ENCODE measurements around the gene DENND1A.

The DENND1A gene

DNA sequence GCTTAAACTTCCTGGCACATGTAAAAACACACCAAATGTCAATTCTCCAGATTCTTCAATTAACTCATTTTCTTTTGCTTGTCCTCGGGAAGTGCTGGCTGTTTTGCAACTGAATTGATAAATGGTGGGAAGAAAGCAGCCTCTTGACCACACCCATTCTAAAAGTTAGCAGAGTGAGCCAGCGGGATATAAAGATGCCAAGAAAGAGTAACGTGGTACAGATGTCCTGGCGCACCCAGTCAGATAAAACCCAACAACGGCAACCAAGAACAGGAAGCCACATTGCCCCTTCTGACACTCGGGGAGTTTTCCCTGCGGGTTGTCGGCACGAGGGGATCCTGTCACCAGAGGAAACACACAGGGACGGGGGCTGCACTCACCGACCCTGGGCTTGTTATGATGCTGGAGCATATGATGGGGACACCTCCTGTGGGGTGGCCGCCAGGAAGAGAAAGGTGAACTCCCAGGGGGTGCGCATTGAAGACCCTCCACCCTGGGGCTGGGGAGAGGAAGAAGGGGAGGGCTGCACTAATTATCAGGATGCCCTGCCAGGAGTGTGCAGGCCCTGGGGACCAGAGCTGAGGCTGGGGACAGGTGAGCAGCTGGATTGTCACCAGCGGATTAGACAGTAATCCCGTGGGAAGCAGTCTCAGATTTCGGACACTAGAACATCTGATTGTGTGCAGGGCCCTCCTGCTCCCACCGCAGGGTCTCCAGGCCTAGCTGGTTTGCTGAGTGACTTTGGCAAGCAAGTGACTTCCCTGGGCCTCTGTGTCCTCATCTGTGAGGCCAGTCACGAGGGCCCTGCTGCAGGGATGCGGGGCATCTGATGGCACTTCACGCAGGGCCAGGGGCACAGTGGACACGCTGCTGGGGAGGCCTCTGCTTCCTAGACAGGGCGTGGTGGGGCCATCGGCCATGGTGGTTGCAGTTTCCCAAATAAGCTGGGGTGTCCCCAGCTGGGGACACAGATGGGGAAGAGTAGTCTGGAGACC lies 514.7 kb downstream of the DENND1A start:
- DNase-seq (ENCODE audit: low read depth in 2 of 2), result peak in 1 of 2 donors; percentile 34
- no peak for TF ChIP-seq CTCF (IDR thresholded peaks at IDR 0.05; ENCODE audit: low read depth, low read length)
- no peak overlapping the region for H3K4me3 ChIP-seq (replicated peaks in 1 of 2; ENCODE audit: low read depth in 2 of 2, low read length in 2 of 2)

DNA sequence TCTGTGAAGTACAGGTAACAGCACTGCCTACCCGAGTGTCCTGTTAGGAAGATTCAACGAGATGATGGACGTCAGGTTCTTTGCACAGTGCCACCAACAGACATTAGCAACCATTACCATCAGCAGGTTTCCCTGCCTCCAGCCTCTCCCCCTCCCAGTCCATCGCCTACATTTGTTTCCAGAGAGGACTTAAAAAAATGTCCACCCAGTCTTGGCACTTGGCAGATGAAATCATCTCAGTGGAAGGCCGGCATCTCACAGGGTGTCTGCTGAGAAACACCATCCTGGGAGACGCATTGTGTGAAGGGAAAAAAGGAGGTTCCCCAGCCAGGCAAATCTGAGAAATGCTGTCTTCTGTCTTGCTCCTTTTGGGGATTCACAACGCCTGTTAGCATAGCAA lies 515.7 kb downstream of the DENND1A start:
- H3K4me3 ChIP-seq (replicated peaks in 1 of 2; ENCODE audit: low read depth in 2 of 2, low read length in 2 of 2), result no peak overlapping the region
- no peak for DNase-seq (ENCODE audit: low read depth in 2 of 2)
- TF ChIP-seq CTCF (IDR thresholded peaks at IDR 0.05; ENCODE audit: low read depth, low read length), result no peak

- H3K4me3 ChIP-seq (replicated peaks in 1 of 2; ENCODE audit: low read depth in 2 of 2, low read length in 2 of 2), result no peak overlapping the region
- no peak for DNase-seq (ENCODE audit: low read depth in 2 of 2)
- TF ChIP-seq CTCF (IDR thresholded peaks at IDR 0.05; ENCODE audit: low read depth, low read length), result no peak
These were observed 517.6 kb downstream of the DENND1A start for GRCh38 chr9:123412171-123412820.

DNA sequence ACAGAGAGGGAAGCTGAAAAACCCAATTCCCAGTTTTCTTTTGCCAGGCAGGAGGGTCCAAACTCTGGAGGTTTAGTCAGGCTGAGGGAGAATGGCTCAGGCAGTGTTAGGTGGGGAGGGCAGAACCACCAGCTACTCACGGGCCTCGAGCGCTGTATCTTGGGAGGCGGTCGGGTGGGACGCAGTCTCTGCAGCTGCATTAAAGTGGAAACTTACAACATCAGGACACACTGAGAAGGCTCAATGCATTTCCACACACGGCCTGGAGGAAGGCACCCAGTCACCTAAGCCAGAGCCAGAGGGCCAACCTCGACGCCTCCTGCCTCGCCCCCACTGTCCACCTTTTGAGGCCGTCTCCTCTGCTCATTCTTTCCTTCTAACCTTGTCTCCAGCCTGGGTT lies 518.3 kb downstream of the DENND1A start:
- no peak for TF ChIP-seq CTCF (IDR thresholded peaks at IDR 0.05; ENCODE audit: low read depth, low read length)
- DNase-seq (ENCODE audit: low read depth in 2 of 2), result no peak
- no peak overlapping the region for H3K4me3 ChIP-seq (replicated peaks in 1 of 2; ENCODE audit: low read depth in 2 of 2, low read length in 2 of 2)

DNA sequence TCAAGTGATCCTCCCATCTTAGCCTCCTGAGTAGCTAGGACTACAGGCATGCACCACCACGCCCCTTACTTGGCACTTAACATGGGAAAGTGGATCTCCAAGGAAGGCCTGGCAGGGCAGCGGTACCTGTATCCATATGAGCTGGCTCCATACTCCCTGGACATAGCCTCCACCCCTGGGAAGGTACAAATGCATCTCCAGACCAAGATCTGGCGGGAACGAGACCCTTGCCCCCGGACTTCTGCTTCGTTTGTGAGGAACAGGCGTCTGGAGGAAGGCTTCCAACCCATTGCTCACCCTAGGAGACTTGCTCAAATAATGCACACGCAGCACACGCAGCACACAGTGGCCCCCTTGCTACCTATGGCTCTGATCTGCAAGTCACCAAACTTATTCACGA lies 518.7 kb downstream of the DENND1A start:
- H3K4me3 ChIP-seq (replicated peaks in 1 of 2; ENCODE audit: low read depth in 2 of 2, low read length in 2 of 2), result no peak overlapping the region
- no peak for TF ChIP-seq CTCF (IDR thresholded peaks at IDR 0.05; ENCODE audit: low read depth, low read length)
- DNase-seq (ENCODE audit: low read depth in 2 of 2), result no peak

GRCh38 chr9:123410281-123410910 lies 519.5 kb downstream of the DENND1A start:
- H3K4me3 ChIP-seq (replicated peaks in 1 of 2; ENCODE audit: low read depth in 2 of 2, low read length in 2 of 2), result no peak overlapping the region
- TF ChIP-seq CTCF (IDR thresholded peaks at IDR 0.05; ENCODE audit: low read depth, low read length), result no peak
- DNase-seq (ENCODE audit: low read depth in 2 of 2), result no peak
